HG02970 (cell line): ENCODE measurements around the gene ATXN1.

Experiments used
- ATAC-seq: cut with Tn5 transposase; IDR thresholded peaks from one replicate; pipeline ENCODE4 v1.9.1; 2021; ENCODE audit warnings: mild to moderate bottlenecking, moderate library complexity, moderate number of reproducible peaks; ENCODE audit not compliant: unreplicated experiment, low FRiP score

ATXN1 gene

DNA sequence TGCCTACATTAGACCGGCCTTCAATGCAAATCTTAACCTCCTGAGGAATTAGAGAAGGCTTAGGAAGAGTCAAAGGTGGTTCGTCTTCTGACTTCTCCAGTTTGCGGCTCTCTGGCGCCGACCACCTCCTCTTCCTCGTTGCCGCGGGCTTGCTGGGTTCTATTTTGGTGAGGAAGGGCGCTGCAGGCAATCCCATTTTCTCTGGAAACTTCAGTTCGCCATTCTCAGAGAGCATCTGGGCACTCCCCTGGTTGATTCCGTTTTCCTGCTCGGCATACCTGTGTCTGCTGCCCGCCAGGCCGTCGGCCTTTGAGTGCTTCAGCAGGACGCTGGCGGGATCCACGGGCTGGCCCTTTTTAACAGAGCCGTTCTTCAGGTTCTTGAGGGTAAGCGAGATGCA lies 454.9 kb downstream of the ATXN1 start:
- no peak for ATAC-seq

- no peak for ATAC-seq
These were observed 455.5 kb downstream of the ATXN1 start for GRCh38 chr6:16305788-16306187.

GRCh38 chr6:16305246-16305725 lies 456.0 kb downstream of the ATXN1 start:
- ATAC-seq, result peak; percentile 63

DNA sequence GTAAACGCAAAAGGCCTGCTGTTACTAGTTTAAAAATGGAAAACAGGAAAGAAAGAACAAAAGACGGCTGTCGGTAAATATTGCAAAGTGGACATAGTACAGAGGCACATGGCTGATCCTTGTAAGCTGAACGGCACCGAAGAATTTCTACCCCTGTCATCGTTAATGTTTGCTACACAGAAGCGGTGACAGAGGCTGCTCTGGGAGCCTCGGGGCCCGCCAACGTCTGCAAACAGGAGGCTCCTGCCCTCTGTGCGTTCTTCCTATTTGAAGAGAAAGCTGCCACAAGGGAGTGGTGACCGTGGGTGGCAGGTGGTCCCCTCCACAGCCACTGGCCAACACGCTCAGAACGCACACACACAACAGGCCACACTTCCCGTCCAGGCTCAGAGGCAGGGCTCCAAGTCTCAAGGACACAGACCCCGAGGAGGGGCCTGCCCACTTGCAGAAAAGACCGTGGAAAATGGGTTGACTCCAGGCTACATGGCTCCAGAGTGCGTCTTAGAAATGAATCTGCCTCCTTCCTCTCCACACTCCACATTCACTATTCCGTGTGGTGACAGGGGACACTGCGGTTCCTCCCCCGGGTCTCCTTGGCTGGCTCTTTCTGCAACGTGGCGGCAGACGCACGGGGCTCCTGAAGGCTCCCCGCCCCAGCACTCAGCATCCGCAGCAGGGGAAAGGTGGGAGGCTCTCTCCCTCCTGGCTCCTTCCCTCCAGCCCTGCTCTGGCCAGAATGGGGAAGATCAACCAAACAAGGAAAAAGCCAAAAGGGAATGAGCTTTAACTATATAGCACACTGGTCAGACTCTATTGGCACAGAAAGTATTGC lies 458.3 kb downstream of the ATXN1 start:
- ATAC-seq, result no peak

DNA sequence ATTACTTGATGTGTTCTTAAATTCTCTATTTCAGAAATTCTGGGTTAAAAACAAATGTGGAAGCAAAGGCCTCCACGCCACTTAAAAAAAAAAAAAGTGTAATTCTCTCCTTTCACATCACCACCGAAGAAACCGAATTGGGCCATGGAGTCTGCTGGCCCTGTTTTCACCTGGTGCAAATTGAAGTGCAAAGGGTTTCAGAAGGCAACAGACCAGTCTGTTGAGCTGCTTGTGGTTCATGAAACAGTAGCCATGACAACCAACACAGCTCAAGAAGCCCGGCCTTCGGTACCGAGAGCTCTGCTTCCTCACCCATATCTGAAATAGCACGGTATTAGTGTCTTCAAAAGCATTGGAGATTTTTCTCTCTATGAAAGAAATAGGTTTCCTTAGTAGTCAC lies 459.7 kb downstream of the ATXN1 start:
- no peak for ATAC-seq

GRCh38 chr6:16299861-16300260 lies 461.4 kb downstream of the ATXN1 start:
- ATAC-seq, result no peak

- no peak for ATAC-seq
These were observed 465.1 kb downstream of the ATXN1 start for GRCh38 chr6:16296061-16296670.

DNA sequence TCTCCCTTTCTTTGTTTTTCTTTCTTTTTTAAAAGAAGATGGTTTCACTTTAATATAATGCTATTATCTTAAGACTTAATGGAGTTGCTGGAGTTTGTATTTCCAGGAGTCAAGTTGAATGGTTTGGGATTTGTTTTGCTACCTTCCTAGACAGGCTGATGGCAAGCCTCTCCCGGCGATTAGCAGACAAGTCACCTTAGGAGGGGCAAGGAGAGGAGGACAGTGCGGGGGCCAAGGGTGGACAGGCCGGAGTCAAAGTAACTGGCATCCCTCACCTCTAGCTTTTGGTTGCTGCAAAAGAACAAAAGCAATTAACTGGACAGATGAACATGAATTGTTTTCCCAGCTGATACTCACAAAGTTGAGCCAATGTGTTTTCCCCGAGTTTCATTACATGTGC lies 465.8 kb downstream of the ATXN1 start:
- no peak for ATAC-seq

- no peak for ATAC-seq
These were observed 466.2 kb downstream of the ATXN1 start for GRCh38 chr6:16295060-16295459.

DNA sequence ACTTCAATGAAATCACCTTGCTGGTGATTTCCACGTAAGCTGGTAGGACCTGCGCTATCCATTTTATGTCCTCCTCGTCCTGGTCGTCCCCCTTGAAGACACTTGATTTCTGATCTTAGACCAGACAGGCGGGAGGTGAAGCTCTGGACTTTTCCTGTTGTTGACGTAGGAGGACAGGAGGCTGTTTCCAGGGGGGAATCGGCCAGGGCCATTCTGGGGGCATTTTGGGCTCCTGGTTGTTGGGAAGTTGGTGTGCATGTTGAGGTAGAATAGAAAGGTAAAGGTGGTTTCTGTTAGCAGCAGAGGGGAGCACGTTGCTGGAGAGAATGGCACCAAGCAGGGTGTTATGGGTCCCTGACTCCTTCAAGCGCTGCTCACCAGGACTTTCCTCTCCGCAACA lies 466.9 kb downstream of the ATXN1 start:
- ATAC-seq, result no peak

DNA sequence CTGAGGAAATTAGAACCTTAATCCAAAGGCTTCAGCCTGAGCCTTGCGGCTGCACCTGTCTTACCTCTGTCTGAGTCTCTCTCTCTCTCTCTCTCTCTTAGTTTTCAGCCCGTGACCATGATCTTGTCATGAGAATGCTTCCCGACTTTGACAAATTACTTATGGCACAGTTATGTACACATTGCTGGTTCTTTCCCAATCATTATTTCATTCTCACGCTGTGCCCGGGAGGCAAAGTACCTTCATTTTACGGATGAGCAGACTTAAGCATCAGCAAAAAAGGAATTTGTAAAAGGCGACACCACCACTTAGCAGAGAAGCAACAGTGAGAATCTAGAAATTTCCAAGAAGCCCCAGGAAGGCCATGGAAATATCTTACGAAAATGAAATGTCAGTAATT lies 468.3 kb downstream of the ATXN1 start:
- ATAC-seq, result no peak

- no peak for ATAC-seq
These were observed 468.8 kb downstream of the ATXN1 start for GRCh38 chr6:16292432-16292831.

DNA sequence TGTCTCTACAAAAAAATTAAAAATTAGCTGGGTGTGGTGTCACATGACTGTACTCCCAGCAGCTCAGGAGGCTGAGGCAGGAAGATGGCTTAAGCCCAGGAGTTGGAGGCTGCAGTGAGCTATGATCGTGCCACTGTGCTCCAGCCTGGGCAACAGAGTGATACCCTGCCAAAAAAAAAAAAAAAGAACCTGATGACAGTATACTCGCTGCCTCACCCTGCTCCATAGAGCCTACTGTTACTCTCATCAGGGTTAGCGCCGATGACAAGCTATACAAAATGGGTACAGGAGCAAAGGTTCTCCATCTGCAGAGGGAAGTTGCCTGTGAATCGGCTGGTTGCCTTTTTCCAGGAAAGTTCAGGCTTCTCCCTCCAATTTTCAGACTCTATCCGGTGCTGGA lies 469.5 kb downstream of the ATXN1 start:
- ATAC-seq, result no peak

- ATAC-seq, result no peak
These were observed 473.1 kb downstream of the ATXN1 start for GRCh38 chr6:16288163-16288562.

- no peak for ATAC-seq
These were observed 475.1 kb downstream of the ATXN1 start for GRCh38 chr6:16286151-16286522.

- no peak for ATAC-seq
These were observed 475.7 kb downstream of the ATXN1 start for GRCh38 chr6:16285467-16286150.

- ATAC-seq, result no peak
These were observed 476.8 kb downstream of the ATXN1 start for GRCh38 chr6:16284472-16284871.

- no peak for ATAC-seq
These were observed 478.9 kb downstream of the ATXN1 start for GRCh38 chr6:16282370-16282769.

DNA sequence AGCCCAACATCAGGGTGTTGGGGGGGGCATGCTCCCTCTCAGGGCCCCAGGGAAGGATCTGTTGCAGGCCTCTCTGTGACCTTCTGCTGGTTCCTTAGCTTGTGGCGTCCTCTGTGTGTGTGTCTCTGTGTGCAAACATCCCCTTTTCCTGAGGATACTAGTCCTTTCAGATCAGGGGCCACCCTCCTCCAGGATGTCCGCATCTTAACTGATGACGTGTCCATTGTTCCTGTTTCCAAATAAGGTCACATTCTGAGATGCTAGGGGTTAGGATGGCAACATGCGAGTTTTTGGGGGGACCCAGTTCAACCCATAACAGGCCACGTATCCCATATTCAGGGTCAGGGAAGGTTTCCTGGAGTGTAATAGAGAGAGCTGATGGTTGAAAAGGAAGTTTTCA lies 482.0 kb downstream of the ATXN1 start:
- ATAC-seq, result no peak

DNA sequence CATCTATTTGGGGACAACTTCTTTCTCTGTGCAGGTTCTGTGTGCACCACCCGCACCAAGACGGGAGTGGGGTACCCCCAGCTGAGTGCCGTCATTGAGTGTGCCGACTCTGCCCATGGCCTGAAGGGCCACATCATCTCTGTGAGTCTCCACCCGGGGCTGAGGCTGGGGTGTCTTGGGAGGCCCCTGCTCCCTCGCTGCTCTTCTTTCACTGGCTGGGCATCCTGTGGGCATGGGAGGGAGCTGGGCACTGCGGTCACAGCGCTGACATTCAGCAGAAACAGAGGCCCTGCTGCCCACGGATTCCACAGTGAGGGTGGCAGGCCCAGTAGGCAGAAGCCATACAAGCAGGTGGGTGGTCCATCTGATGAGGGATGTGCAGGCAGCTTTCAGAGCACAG lies 482.5 kb downstream of the ATXN1 start:
- no peak for ATAC-seq

GRCh38 chr6:16278048-16278724 lies 483.1 kb downstream of the ATXN1 start:
- no peak for ATAC-seq
